ENCODE data around the gene TSKS.
"Not testable (repeated sequence)": the region's sequence is repeated elsewhere in the genome, so short reads cannot be mapped to it uniquely, and the experiment has no call there.

Gene TSKS

GRCh38 chr19:49766007-49766929 lies 3.2 kb upstream of the TSKS start:
- peak; percentile 100 for DNase-seq

GRCh38 chr19:49764341-49764740 lies 1.2 kb upstream of the TSKS start:
- no peak for DNase-seq

DNA sequence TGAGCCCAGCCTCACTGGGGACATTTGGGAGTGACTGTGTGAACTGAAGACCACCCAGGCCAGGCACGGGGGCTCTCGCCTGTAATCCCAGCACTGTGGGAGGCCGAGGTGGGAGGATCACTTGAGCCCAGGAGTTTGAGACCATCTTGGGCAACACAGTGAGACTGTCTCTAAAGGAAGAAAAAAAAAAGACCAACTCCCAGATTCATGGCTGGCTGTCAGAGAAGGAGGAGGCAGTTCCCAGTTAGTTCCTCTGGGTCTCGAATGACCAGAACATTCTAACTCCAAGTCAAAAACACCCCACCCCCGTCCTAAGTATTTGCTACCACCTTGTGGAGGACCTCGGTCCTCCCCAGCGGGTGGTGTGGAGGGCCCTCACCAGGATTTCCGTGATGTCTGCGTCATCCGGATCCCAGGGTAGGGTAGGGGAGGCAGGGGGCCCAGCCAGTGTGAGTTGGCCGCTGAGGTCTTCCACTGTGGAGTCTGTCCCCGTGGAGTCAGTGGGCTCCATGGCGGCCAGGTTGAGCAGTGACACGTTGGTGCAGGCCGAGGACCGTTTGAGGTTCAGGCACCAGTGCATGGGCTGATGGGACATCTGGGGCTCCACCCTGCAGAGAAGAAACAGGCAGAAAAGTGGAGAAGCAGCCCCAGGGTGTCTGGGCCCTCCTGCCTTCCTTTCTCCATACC lies 1.3 kb downstream of the TSKS start:
- DNase-seq, result peak; percentile 39

DNA sequence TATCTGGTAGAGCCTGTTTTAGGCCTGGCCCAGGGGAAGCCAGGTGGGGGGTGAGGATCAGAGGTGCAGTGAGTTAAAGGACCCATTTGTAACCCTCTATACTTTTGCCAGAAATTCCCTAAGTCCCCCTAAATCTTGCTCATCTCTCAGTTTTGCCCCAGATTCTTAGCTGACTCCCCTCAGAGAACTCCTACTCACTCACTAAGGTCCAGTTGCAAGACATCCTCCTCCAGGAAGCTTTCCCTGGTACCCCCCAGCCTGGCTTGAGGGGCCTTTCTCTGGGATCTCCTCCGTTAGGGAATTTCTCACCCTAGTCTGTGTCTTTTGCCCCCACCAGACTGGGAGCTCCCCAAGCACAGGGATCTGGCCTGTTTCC lies 1.9 kb downstream of the TSKS start:
- no peak for DNase-seq

DNA sequence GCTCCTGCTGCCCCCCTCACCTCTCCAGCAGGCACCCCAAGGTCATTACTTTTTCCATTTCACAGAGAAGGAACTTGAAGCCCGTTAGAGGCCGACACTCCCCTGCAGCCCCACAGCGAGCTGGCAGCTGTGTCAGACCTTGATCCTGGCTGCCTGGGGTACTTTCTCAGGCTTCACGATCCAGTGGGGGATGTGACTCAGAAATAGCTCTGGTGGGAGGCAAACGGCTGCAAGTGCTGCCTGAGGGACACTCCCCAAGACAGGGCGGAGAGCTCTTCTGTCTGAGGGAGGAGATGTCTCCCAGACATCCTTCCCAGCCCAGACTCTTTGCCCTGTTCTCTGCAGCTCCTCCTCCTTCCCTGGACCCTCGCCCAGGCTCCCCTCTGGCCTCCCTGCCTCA lies 4.8 kb downstream of the TSKS start:
- peak; percentile 31 for DNase-seq

GRCh38 chr19:49755956-49756355 lies 7.2 kb downstream of the TSKS start:
- DNase-seq, result no peak

- DNase-seq, result no peak
These were observed 10.4 kb downstream of the TSKS start for GRCh38 chr19:49752701-49753100.

- no peak for DNase-seq
These were observed 13.3 kb downstream of the TSKS start for GRCh38 chr19:49749771-49750170.

DNA sequence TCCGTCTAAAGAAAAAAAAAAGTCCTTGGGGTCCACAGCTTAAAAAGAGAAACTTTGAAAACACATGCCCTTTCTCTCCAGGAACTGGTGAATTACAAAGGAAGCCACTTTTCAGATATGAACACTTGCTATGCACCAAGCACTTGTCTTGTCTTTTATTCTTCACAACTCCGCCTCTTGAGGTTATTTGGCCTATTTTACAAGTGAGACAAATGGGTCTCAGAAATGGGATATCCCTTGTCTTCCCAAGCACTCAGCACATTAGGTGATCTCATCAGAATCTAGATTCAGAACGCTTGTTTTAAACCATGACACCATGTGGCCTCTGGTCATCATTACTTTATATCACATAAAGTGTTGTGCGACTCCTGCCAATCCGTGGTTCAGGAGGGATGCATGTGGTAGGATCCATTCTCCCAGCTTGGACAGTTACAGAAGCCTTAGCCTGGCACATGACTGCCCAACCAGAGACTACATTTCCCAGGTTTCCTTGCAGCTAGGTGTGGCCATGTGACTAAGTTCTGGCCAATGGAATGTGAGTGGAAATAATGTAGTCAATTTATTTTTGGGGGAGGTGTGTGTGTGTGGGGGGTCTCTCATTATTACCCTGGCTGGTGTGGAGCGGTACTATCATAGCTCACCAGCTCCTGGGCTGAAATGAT lies 13.9 kb downstream of the TSKS start:
- peak; percentile 42 for DNase-seq

GRCh38 chr19:49746206-49746958 lies 16.7 kb downstream of the TSKS start:
- peak; percentile 80 for DNase-seq

- no peak for DNase-seq
These were observed 18.1 kb downstream of the TSKS start for GRCh38 chr19:49744946-49745381.

DNA sequence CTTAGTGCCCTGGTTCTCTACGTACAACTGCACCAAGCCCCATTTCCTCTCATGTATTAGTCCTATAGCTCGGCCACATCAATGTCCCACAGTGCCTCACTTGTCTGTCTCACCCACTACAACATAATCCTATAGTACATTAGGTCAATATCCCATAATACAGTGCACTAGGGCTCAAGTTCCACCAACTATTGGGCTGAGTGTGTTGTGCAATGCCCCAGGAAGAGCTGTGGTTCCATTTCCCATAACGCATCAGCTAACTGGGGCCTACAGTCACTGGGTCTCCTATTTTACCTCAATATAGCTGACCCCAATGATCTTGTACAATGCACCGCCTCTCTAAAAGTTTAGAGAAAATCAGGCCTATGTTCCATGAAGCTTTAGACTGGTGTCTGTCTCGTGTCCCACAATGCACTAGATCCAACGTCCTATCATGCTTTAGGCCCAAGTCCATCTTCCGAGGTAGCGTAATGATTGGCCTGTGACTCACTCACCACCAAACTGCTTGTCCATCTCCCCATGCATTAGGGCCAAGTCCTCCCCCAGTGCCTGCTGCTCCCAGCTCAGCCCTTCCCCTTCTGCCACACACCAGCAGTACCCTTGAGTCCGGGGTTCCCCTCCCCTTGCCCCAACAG lies 21.8 kb downstream of the TSKS start:
- no peak for DNase-seq

DNA sequence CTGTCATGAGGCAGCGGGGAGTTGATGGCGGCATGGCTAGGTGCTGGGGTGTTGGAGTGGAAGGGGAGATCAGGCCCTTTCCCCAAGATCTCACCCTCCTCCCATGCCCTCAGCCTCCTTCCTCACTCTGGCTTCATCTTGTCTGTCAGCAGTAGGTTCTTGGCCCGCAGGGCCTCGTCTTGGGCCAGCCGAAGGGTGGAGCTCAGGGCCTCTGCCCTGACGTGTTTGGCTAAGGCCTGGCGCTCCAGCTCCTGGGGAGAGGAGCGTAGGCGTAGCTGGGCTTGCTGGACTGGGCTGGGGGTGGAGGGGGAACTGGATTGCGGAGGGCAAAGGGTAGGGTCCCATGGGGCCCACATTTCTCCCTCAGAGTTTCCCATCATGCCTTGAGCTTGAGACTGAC lies 23.2 kb downstream of the TSKS start:
- DNase-seq, result no peak

DNA sequence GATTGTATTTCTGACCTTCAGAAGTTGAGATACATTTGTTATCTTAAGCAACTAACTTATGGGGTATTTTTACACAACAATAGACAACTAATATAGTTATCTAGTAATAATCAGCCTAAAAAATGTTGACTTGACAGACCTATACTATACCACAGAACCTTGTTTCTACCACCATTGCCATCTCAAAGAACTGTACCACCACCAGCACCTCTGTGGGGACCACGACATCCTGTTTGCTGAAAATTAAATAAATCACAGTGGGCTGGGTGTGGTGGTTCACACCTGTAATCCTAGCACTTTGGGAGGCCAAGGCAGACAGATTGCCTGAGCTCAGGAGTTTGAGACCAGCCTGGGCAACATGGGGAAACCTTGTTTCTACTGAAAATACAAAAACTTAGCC lies 24.0 kb downstream of the TSKS start:
- DNase-seq, result no peak

- no peak for DNase-seq
These were observed 24.8 kb downstream of the TSKS start for GRCh38 chr19:49738268-49738667.

DNA sequence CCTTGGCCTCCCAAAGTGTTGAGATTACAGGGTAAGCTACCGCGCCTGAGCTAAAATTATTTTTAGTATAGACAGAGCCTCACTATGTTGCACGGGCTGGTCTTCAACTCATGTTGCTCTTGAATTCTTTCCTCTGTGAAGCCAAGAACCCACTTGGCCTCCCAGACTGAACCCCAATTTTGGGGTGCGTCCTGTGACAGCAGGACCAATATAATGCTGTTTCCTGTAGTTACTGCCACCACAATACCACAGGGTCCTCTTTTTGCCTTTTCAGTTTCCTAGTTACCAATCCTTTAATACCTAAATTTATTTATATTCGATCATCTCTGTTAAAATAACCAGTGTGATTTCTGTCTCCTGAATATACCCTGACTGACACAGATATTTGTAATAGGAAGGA lies 32.9 kb downstream of the TSKS start:
- DNase-seq, result no peak

GRCh38 chr19:49727217-49728030 lies 35.7 kb downstream of the TSKS start:
- no peak for DNase-seq

GRCh38 chr19:49719420-49719819 lies 43.7 kb downstream of the TSKS start:
- not testable (repeated sequence) for DNase-seq

DNA sequence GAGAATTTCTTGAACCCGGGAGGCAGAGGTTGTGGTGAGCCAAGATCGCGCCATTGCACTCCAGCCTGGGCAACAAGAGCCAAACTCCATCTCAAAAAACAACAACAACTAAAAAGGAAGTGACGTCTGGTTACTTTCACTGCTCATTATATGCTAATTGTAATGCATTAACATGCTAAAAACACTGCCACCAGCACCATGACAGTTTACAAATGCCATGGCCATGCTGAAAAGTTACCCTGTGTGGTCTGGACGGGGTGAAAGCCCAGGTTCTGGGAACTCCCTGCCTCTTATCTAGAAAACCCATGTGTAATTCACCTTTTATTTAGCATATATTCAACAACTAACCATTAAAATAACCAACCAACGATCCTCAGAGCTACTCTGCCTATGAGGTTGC lies 44.1 kb downstream of the TSKS start:
- peak; percentile 13 for DNase-seq

DNA sequence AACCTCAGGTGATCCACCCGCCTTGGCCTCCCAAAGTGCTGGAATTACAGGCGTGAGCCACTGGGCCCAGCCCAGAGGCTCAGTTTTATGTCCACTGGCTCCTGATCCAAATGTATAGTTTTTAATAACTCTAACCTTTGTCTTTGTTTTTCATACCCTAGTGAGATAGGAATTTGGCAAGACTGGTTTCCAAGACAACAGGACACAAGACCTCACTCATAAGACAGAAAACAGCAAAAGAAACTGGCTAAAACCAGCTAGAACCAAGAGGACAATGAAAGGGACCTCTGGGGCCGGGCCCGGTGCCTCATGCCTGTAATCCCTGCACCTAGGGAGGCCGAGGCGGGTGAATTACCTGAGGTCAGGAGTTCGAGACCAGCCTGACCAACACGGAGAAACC lies 44.6 kb downstream of the TSKS start:
- no peak for DNase-seq

DNA sequence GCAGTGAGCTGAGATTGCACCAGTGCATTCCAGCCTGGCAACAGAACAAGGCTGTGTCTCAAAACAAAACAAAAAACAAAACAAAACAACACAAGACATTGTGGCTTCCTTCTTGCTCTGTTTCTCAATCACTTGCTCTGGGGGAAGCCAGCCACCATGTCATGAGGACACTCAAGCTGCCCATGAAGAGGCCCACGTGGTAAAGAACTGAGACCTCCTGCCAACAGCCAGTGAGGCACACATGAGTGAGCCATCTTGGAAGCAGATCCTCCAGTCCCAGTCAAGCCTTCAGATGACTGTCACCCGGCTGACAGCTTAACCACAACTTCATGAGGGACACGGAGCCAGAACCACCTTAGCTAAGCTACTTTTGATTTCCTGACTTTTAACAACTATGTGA lies 47.0 kb downstream of the TSKS start:
- no peak for DNase-seq
